OCI-LY7 (cell line): Measurements from ENCODE around the gene CYB561D1. TPM values are rescaled to one million over a fixed set of nuclear protein-coding genes. Genes with fewer than 3 reads are reported as not detected.

ENCODE experiments used
- BruUV-seq: library from RNA; stranded (reverse); fragments of 400-500 nt; replicated peaks from 2 replicates; lab custom pipeline; 2021; lab: Mats Ljungman, UMichigan
- CTCF ChIA-PET: fragments of 300-600 bp; sonication (Branson Sonifier 250); formaldehyde crosslinking; loops from one replicate; lab custom pipeline; 2022; ENCODE audit warnings: antibody characterized with exemption; ENCODE audit not compliant: unreplicated experiment; lab: Charles Lee
- POLR2A ChIA-PET: fragments of 300-600 bp; sonication (Branson Sonifier 250); formaldehyde crosslinking; loops from one replicate; lab custom pipeline; 2022; ENCODE audit warnings: antibody characterized with exemption; lab: Charles Lee
- DNase-seq: peaks from one replicate; pipeline ENCODE4 v3.0.0-alpha.2; 2015; ENCODE audit warnings: low spot score
- H2AFZ ChIP-seq: fragments of 200-600 bp; sonication (generic), shearing (Covaris generic); 2 replicates; pipeline ENCODE4 v1.6.1; 2014; ENCODE audit warnings: mild to moderate bottlenecking, antibody characterized with exemption, low read length, moderate library complexity
- H3K27ac ChIP-seq: fragments of 200-600 bp; sonication (generic); 2 replicates; pipeline ENCODE4 v1.5.1; 2014; ENCODE audit warnings: mixed run types, low read depth, mild to moderate bottlenecking, moderate library complexity, low read length, inconsistent platforms; ENCODE audit not compliant: poor library complexity, severe bottlenecking
- H3K36me3 ChIP-seq: fragments of 200-600 bp; sonication (generic); 2 replicates; pipeline ENCODE4 v1.6.1; 2014; ENCODE audit warnings: mild to moderate bottlenecking, antibody characterized with exemption, low read length, moderate library complexity, mixed read lengths; ENCODE audit not compliant: insufficient read depth
- H3K4me1 ChIP-seq: fragments of 200-600 bp; sonication (generic); 2 replicates; pipeline ENCODE4 v1.5.1; 2014; ENCODE audit warnings: mild to moderate bottlenecking, low read length; ENCODE audit not compliant: insufficient read depth, poor library complexity, severe bottlenecking
- H3K4me2 ChIP-seq: fragments of 200-600 bp; sonication (generic); 2 replicates; pipeline ENCODE4 v1.6.1; 2014; ENCODE audit warnings: mild to moderate bottlenecking, low read length
- H3K4me3 ChIP-seq: fragments of 200-600 bp; sonication (generic); 2 replicates; pipeline ENCODE4 v1.5.1; 2014; ENCODE audit warnings: mild to moderate bottlenecking, low read depth, low read length; ENCODE audit not compliant: poor library complexity, severe bottlenecking
- H3K79me2 ChIP-seq: fragments of 200-600 bp; sonication (generic); 2 replicates; pipeline ENCODE4 v1.6.1; 2016; ENCODE audit warnings: low read depth, mild to moderate bottlenecking, low read length, moderate library complexity, mixed read lengths; ENCODE audit not compliant: insufficient read depth
- H3K9me2 ChIP-seq: fragments of 200-600 bp; sonication (generic); 2 replicates; pipeline ENCODE4 v1.6.1; 2016; ENCODE audit warnings: mild to moderate bottlenecking, low read length, mixed read lengths; ENCODE audit not compliant: insufficient read depth
- H3K9me3 ChIP-seq: fragments of 200-600 bp; sonication (generic); 2 replicates; pipeline ENCODE4 v1.6.1; 2014; ENCODE audit warnings: mild to moderate bottlenecking, mixed run types, low read length, mixed read lengths
- H4K20me1 ChIP-seq: fragments of 200-600 bp; sonication (generic); 2 replicates; pipeline ENCODE4 v1.6.1; 2014; ENCODE audit warnings: mild to moderate bottlenecking, antibody characterized with exemption, low read length, moderate library complexity, mixed read lengths; ENCODE audit not compliant: insufficient read depth
- CTCF ChIP-seq: fragments of 200-600 bp; sonication (generic); conservative IDR thresholded peaks from 2 replicates; pipeline ENCODE4 v1.5.1; 2014; ENCODE audit warnings: mild to moderate bottlenecking, antibody characterized with exemption, low read length, moderate library complexity, mixed read lengths
- EZH2phosphoT487 ChIP-seq: fragments of 200-600 bp; sonication (generic); IDR thresholded peaks from 2 replicates; pipeline ENCODE4 v1.6.1; 2018; ENCODE audit warnings: low read depth, borderline replicate concordance, mild to moderate bottlenecking, mixed run types, antibody characterized with exemption, low read length, moderate library complexity, mixed read lengths
- intact Hi-C: fragments of 100-400 bp; cut with micrococcal nuclease; formaldehyde crosslinking; loops from one replicate; pipeline ENCODE4 v1.10.0; 2022; ENCODE audit not compliant: unreplicated experiment
- total RNA-seq, 2 experiments: library from RNA; depleted of rRNA in 1 of 2; stranded (reverse); fragments of >200 nt in 1 of 2; shearing (Covaris generic) in 1 of 2; gene quantifications; 2 replicates each; pipeline ENCODE4 v1.2.3, GENCODE V29; 2014 to 2022

Gene CYB561D1
- total RNA-seq, 2 experiments from 2014 or later = 6.2 to 10.5 TPM

- ChIA-PET CTCF (no interaction called here), POLR2A (no interaction called here)
- BruUV-seq = no TSS peak
- H2AFZ ChIP-seq = no peak overlapping the region
- H3K9me2 ChIP-seq = no peaks in the 10 kb centered on the region
- no peak for DNase-seq
- intact Hi-C loops = no loop called here
- H4K20me1 ChIP-seq = no peaks in the 10 kb centered on the region
- H3K9me3 ChIP-seq = no peaks in the 10 kb centered on the region
- no peaks in the 10 kb centered on the region for H3K36me3 ChIP-seq
- no peak overlapping the region for H3K4me2 ChIP-seq
- H3K4me1 ChIP-seq = no peaks in the 10 kb centered on the region
- no peak overlapping the region for H3K4me3 ChIP-seq
- no peak overlapping the region for H3K27ac ChIP-seq
- TF ChIP-seq CTCF (no peak), EZH2phosphoT487 (no peak)
- H3K79me2 ChIP-seq = no peaks in the 10 kb centered on the region
Observed at GRCh38 chr1:109475261-109475660, 18.6 kb upstream of the CYB561D1 start.

DNA sequence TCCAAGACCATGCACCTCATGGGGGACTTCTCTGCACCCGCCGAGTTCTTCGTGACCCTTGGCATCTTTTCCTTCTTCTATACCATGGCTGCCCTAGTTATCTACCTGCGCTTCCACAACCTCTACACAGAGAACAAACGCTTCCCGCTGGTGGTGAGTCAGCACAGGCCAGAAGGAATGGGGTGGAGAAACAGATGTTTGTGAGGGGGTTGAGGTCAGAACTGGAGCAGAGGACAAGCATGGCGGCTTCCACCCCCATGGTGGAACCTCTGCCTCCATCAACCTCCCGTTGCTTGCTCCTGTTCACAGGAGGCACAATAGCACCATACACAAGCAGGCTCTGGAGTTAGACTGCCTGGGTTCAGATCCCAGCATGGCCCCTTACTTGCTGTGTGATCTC lies 17.1 kb upstream of the CYB561D1 start:
- H4K20me1 ChIP-seq = no peaks in the 10 kb centered on the region
- no TSS peak for BruUV-seq
- TF ChIP-seq CTCF (no peak), EZH2phosphoT487 (no peak)
- no peak overlapping the region for H3K27ac ChIP-seq
- ChIA-PET POLR2A (no interaction called here), CTCF (no interaction called here)
- H3K9me3 ChIP-seq = no peaks in the 10 kb centered on the region
- no peak overlapping the region for H3K4me3 ChIP-seq
- no peaks in the 10 kb centered on the region for H3K79me2 ChIP-seq
- H3K36me3 ChIP-seq = no peaks in the 10 kb centered on the region
- H3K4me1 ChIP-seq = no peaks in the 10 kb centered on the region
- no peak overlapping the region for H3K4me2 ChIP-seq
- DNase-seq = no peak
- intact Hi-C loops = no loop called here
- H2AFZ ChIP-seq = no peak overlapping the region
- no peaks in the 10 kb centered on the region for H3K9me2 ChIP-seq

DNA sequence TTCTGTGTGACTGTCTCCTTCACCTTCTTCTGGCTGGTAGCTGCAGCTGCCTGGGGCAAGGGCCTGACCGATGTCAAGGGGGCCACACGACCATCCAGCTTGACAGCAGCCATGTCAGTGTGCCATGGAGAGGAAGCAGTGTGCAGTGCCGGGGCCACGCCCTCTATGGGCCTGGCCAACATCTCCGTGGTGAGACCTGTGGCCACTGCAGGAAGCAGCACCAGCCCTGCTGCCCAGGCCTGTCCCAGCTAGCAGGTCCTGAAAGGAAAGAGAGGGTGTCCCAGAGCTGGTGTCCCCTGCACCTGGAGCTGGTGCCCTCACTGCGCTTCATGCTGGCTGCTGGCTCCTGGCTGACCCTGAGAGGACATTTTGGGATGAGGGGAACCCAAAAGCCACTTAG lies 16.1 kb upstream of the CYB561D1 start:
- Histone ChIP-seq H3K9me2 (no peaks in the 10 kb centered on the region), H3K9me3 (no peaks in the 10 kb centered on the region), H3K27ac (no peak overlapping the region), H3K4me1 (peaks cover 1% of the 10 kb centered on the region), H3K79me2 (no peaks in the 10 kb centered on the region), H2AFZ (no peak overlapping the region), H3K4me3 (no peak overlapping the region), H4K20me1 (no peaks in the 10 kb centered on the region), H3K36me3 (no peaks in the 10 kb centered on the region), H3K4me2 (no peak overlapping the region)
- no TSS peak for BruUV-seq
- ChIA-PET POLR2A (no interaction called here), CTCF (no interaction called here)
- intact Hi-C loops = no loop called here
- DNase-seq = no peak
- TF ChIP-seq CTCF = no peak
- no peak for TF ChIP-seq EZH2phosphoT487
